ENCODE results near the gene VPS18. TPM values are rescaled to one million over a fixed set of nuclear protein-coding genes. Genes with fewer than 3 reads are reported as not detected.
"Not testable (repeated sequence)": the region's sequence is repeated elsewhere in the genome, so short reads cannot be mapped to it uniquely, and the experiment has no call there.

VPS18 gene
- 15.6 and 16.8 TPM in 2 replicates for total RNA-seq

GRCh38 chr15:40893733-40894680 is at the start of gene VPS18:
TSS of gene VPS18 (plus strand) at chr15:40894450. CDS start at chr15:40894769, 319 bp downstream.
- intact Hi-C loops (cut with micrococcal nuclease) = loop anchor here (1.0 to 2.0 kb wide), 8 partner anchors 20 to 439 kb away; partner anchors contain the start of genes DNAJC17, NUSAP1, OIP5 and RAD51

GRCh38 chr15:40844696-40845030 is 49.6 kb upstream of the VPS18 start:
- intact Hi-C loops (cut with micrococcal nuclease) = no loop called here

GRCh38 chr15:40845036-40845435 is 49.2 kb upstream of the VPS18 start:
- intact Hi-C loops (cut with micrococcal nuclease) = no loop called here

GRCh38 chr15:40845511-40846284 is 48.6 kb upstream of the VPS18 start:
- intact Hi-C loops (cut with micrococcal nuclease) = no loop called here

- intact Hi-C loops (cut with micrococcal nuclease) = no loop called here
Measured at GRCh38 chr15:40846841-40847222, 47.4 kb upstream of the VPS18 start.

- intact Hi-C loops (cut with micrococcal nuclease) = no loop called here
Measured at GRCh38 chr15:40847223-40847961, 46.9 kb upstream of the VPS18 start.

- intact Hi-C loops (cut with micrococcal nuclease) = no loop called here
Measured at GRCh38 chr15:40850576-40851112, 43.6 kb upstream of the VPS18 start.

- intact Hi-C loops (cut with micrococcal nuclease) = no loop called here
Measured at GRCh38 chr15:40852529-40852928, 41.7 kb upstream of the VPS18 start.

- intact Hi-C loops (cut with micrococcal nuclease) = no loop called here
Measured at GRCh38 chr15:40853241-40853890, 40.9 kb upstream of the VPS18 start.

- intact Hi-C loops (cut with micrococcal nuclease) = no loop called here
Measured at GRCh38 chr15:40854161-40854560, 40.1 kb upstream of the VPS18 start.

- intact Hi-C loops (cut with micrococcal nuclease) = no loop called here
Measured at GRCh38 chr15:40855706-40856234, 38.5 kb upstream of the VPS18 start.

- intact Hi-C loops (cut with micrococcal nuclease) = no loop called here
Measured at GRCh38 chr15:40856746-40857145, 37.5 kb upstream of the VPS18 start.

GRCh38 chr15:40857601-40858341 is 36.5 kb upstream of the VPS18 start:
- intact Hi-C loops (cut with micrococcal nuclease) = no loop called here

GRCh38 chr15:40858706-40859105 is 35.5 kb upstream of the VPS18 start:
- intact Hi-C loops (cut with micrococcal nuclease) = loop anchor here (1.0 kb wide), 1 partner anchor 36 kb away; the partner anchor contains the start of gene VPS18

GRCh38 chr15:40859206-40859851 is 34.9 kb upstream of the VPS18 start:
- intact Hi-C loops (cut with micrococcal nuclease) = loop anchor here (1.0 kb wide), 1 partner anchor 35 kb away; the partner anchor contains the start of gene VPS18

GRCh38 chr15:40861147-40861546 is 33.1 kb upstream of the VPS18 start:
- intact Hi-C loops (cut with micrococcal nuclease) = not testable (repeated sequence)

- intact Hi-C loops (cut with micrococcal nuclease) = no loop called here
Measured at GRCh38 chr15:40863660-40864270, 30.5 kb upstream of the VPS18 start.

GRCh38 chr15:40867199-40867598 is 27.1 kb upstream of the VPS18 start:
- intact Hi-C loops (cut with micrococcal nuclease) = no loop called here

GRCh38 chr15:40869686-40870085 is 24.6 kb upstream of the VPS18 start:
- intact Hi-C loops (cut with micrococcal nuclease) = no loop called here

Data from T-helper 2 cell treated with Interferon-gamma antibody and Interleukin-4, amounts not matched to agents 100 ng/mL and 5 ng/mL, for 36 hours (primary cell).